Measurements from ENCODE around the gene PITX3.

PITX3 gene

DNA sequence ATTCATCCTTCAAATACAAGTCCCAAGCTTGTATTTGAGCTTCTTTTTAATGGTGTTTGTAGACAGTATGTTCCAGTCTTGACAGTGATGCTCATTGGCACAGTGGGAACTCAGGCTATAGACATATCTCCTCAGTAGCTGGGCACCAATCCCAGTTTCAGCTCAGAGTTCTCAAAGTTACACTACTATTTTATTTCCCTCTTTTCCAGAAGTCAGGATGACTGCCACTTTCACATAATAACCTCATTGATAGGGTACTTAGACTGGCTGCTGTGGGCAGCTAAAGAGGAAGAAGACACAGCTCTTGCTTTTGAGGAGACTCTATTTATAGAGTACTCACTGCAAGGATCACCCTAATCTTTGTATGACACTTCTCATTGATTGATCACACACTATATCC, 6.4 kb upstream of the PITX3 start:
- Histone ChIP-seq H3K9me3 (ENCODE audit: control insufficient read depth, low read length) (no peaks in the 10 kb centered on the region), H3K27me3 (ENCODE audit: control insufficient read depth, insufficient read depth, low read length) (no peaks in the 10 kb centered on the region), H3K9ac (no peak overlapping the region), H3K4me2 (ENCODE audit: low read length) (peak overlapping the region; percentile 13), H3K27ac (no peak overlapping the region), H3K4me3 (ENCODE audit: low read depth, low read length) (no peak overlapping the region), H3K79me2 (peaks cover 62% of the 10 kb centered on the region), H3K4me1 (peaks cover 24% of the 10 kb centered on the region), H3K36me3 (ENCODE audit: control insufficient read depth, insufficient read depth, low read length) (no peaks in the 10 kb centered on the region), H2AFZ (no peak overlapping the region)
- TF ChIP-seq, protein P1, sequence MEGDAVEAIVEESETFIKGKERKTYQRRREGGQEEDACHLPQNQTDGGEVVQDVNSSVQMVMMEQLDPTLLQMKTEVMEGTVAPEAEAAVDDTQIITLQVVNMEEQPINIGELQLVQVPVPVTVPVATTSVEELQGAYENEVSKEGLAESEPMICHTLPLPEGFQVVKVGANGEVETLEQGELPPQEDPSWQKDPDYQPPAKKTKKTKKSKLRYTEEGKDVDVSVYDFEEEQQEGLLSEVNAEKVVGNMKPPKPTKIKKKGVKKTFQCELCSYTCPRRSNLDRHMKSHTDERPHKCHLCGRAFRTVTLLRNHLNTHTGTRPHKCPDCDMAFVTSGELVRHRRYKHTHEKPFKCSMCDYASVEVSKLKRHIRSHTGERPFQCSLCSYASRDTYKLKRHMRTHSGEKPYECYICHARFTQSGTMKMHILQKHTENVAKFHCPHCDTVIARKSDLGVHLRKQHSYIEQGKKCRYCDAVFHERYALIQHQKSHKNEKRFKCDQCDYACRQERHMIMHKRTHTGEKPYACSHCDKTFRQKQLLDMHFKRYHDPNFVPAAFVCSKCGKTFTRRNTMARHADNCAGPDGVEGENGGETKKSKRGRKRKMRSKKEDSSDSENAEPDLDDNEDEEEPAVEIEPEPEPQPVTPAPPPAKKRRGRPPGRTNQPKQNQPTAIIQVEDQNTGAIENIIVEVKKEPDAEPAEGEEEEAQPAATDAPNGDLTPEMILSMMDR (IDR thresholded peaks at IDR 0.05) = no peak

DNA sequence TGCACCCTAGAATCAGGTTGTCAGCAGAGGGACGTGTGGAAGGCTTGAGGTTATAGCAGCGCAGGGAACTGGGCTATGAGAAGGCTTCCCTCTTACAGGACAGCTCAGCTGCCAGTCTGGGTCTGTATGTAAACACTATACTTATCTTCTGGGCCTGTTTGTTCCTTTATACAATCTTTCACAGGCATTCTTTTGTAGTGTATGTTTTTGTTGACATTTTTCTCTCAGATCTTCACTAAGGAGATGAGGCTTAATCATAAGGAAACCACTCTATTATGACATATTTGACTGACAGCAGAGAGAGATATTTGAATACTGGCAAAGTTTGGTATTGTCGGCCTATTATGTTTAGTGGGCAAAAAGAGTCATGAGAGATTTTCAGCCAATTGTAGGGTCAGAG, 4.9 kb upstream of the PITX3 start:
- TF ChIP-seq, protein P1 (IDR thresholded peaks at IDR 0.05) = no peak
- H3K4me2 ChIP-seq (ENCODE audit: low read length) = peak overlapping the region; percentile 70
- H3K27ac ChIP-seq = peak overlapping the region; percentile 77
- peak overlapping the region; percentile 83 for H3K4me3 ChIP-seq (ENCODE audit: low read depth, low read length)
- peak overlapping the region; percentile 75 for H2AFZ ChIP-seq
- H3K9me3 ChIP-seq (ENCODE audit: control insufficient read depth, low read length) = no peaks in the 10 kb centered on the region
- no peaks in the 10 kb centered on the region for H3K36me3 ChIP-seq (ENCODE audit: control insufficient read depth, insufficient read depth, low read length)
- peaks cover 29% of the 10 kb centered on the region for H3K4me1 ChIP-seq
- H3K79me2 ChIP-seq = peaks cover 52% of the 10 kb centered on the region
- H3K27me3 ChIP-seq (ENCODE audit: control insufficient read depth, insufficient read depth, low read length) = no peaks in the 10 kb centered on the region
- H3K9ac ChIP-seq = peak overlapping the region; percentile 11

DNA sequence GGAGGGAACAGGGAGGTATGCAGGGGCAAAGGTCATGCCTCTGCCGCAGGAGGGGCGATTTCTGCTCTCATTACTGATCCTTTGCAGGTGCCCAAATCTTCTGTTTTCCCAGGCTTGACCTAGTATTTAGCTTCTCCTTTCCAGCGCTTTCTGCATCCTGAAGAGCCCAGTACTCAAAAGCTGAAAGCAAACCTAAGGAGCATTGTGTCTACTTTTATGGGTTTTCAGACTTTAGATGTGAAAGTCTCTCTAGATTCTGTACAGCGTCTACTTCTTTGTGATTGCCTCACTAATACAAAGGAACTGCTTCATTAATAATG, 4.6 kb upstream of the PITX3 start:
- Histone ChIP-seq H3K4me2 (ENCODE audit: low read length) (peak overlapping the region; percentile 70), H3K4me1 (peaks cover 29% of the 10 kb centered on the region), H3K9ac (peak overlapping the region; percentile 11), H2AFZ (peak overlapping the region; percentile 75), H3K27ac (peak overlapping the region; percentile 77), H3K27me3 (ENCODE audit: control insufficient read depth, insufficient read depth, low read length) (no peaks in the 10 kb centered on the region), H3K4me3 (ENCODE audit: low read depth, low read length) (peak overlapping the region; percentile 83), H3K79me2 (peaks cover 48% of the 10 kb centered on the region), H3K9me3 (ENCODE audit: control insufficient read depth, low read length) (no peaks in the 10 kb centered on the region), H3K36me3 (ENCODE audit: control insufficient read depth, insufficient read depth, low read length) (no peaks in the 10 kb centered on the region)
- TF ChIP-seq, protein P1 (IDR thresholded peaks at IDR 0.05) = no peak

DNA sequence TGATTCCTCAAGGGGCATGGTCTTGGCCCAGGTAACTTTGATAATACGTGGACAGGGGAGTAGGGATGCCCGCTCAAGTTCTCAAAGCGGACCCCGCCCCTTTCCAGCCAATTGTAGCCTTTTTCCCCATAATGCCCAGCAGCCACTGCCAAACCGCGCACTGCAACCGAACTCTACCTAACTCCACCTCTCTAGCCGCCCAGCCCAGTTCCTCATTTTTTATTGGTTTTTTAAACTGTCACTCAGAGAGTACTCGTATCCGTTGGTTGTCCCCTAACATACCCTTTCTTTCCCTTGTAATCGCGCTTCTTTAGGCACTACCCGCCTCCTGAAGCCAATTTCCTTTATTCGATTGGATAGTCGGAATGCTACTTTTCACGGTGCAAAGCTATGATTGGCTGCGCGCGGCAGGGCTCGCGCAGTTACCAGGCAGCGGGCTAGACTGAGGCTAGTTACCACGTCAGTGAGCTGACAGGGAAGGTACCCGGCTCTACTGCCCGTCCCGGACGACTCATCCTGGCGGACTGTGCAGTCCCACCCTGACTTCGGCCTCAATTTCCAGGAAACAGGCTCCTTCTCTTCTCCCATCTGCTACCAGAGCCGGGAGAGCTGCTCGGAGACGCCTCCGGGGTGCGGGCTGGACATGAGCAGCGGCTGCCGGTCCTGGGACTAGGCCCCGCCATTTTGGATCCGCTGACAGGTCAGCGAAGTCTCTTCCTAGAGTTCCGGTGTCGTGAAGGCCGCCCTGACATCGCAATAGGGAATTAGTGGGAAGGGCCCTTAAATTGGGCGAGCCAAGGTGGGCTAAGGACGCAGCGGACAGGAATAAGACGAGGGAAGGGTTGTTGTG, 4.0 kb upstream of the PITX3 start, which contains the start of gene GBF1:
Gene GBF1 (plus strand): TSS at position 451 of the 850 bp plus-strand sequence. CDS start 13,407 bp downstream, outside the sequence.
- H3K27ac ChIP-seq = peak within 1 kb of the TSS; percentile 77
- peak within 1 kb of the TSS; percentile 75 for H2AFZ ChIP-seq
- H3K27me3 ChIP-seq (ENCODE audit: control insufficient read depth, insufficient read depth, low read length) = no peaks in the 10 kb centered on the region
- H3K4me2 ChIP-seq (ENCODE audit: low read length) = peak within 1 kb of the TSS; percentile 70
- H3K4me3 ChIP-seq (ENCODE audit: low read depth, low read length) = peak within 1 kb of the TSS; percentile 83
- peaks cover 29% of the 10 kb centered on the region for H3K4me1 ChIP-seq
- peaks cover 44% of the 10 kb centered on the region for H3K79me2 ChIP-seq
- no peaks in the 10 kb centered on the region for H3K36me3 ChIP-seq (ENCODE audit: control insufficient read depth, insufficient read depth, low read length)
- no peaks in the 10 kb centered on the region for H3K9me3 ChIP-seq (ENCODE audit: control insufficient read depth, low read length)
- TF ChIP-seq, protein P1 (IDR thresholded peaks at IDR 0.05) = no peak
- peak within 1 kb of the TSS; percentile 11 for H3K9ac ChIP-seq

Measured in parathyroid adenoma (tissue), 2 donors.